GM19372 (cell line): ENCODE results near the gene APOL2.
"Not testable (repeated sequence)": the region's sequence is repeated elsewhere in the genome, so short reads cannot be mapped to it uniquely, and the experiment has no call there.

Experiments
- ATAC-seq: cut with Tn5 transposase; IDR thresholded peaks from one replicate; pipeline ENCODE4 v1.9.1; 2021; ENCODE audit warnings: mild to moderate bottlenecking, low read depth, moderate library complexity; ENCODE audit not compliant: unreplicated experiment

APOL2 gene

GRCh38 chr22:36224245-36224644 is 15.1 kb downstream of the APOL2 start:
- no peak for ATAC-seq

- ATAC-seq, result no peak
These were observed 15.8 kb downstream of the APOL2 start for GRCh38 chr22:36223504-36223903.

- ATAC-seq, result no peak
These were observed 16.4 kb downstream of the APOL2 start for GRCh38 chr22:36222887-36223450.

- no peak for ATAC-seq
These were observed 17.3 kb downstream of the APOL2 start for GRCh38 chr22:36221799-36222751.

- no peak for ATAC-seq
These were observed 18.8 kb downstream of the APOL2 start for GRCh38 chr22:36220451-36220921.

GRCh38 chr22:36218648-36219193 is 20.6 kb downstream of the APOL2 start:
- no peak for ATAC-seq

GRCh38 chr22:36215981-36216380 is 23.3 kb downstream of the APOL2 start:
- ATAC-seq, result no peak

GRCh38 chr22:36213586-36213985 is 25.7 kb downstream of the APOL2 start:
- no peak for ATAC-seq

GRCh38 chr22:36212901-36213300 is 26.4 kb downstream of the APOL2 start:
- no peak for ATAC-seq

GRCh38 chr22:36211237-36211861 is 28.0 kb downstream of the APOL2 start:
- ATAC-seq, result no peak

GRCh38 chr22:36210224-36210623 is 29.1 kb downstream of the APOL2 start:
- no peak for ATAC-seq

- not testable (repeated sequence) for ATAC-seq
These were observed 29.8 kb downstream of the APOL2 start for GRCh38 chr22:36209488-36209908.

GRCh38 chr22:36208914-36209313 is 30.4 kb downstream of the APOL2 start:
- no peak for ATAC-seq

- no peak for ATAC-seq
These were observed 31.1 kb downstream of the APOL2 start for GRCh38 chr22:36208162-36208765.

GRCh38 chr22:36206255-36206654 is 33.1 kb downstream of the APOL2 start:
- no peak for ATAC-seq

- ATAC-seq, result not testable (repeated sequence)
These were observed 33.8 kb downstream of the APOL2 start for GRCh38 chr22:36205573-36205972.

GRCh38 chr22:36204632-36205015 is 34.7 kb downstream of the APOL2 start:
- ATAC-seq, result no peak

GRCh38 chr22:36204001-36204631 is 35.2 kb downstream of the APOL2 start:
- no peak for ATAC-seq

- not testable (repeated sequence) for ATAC-seq
These were observed 35.9 kb downstream of the APOL2 start for GRCh38 chr22:36203441-36203840.

- ATAC-seq, result not testable (repeated sequence)
These were observed 36.4 kb downstream of the APOL2 start for GRCh38 chr22:36202906-36203305.
